HG03097 (cell line): ENCODE results near the gene AGBL4.
"Not testable (repeated sequence)": the region's sequence is repeated elsewhere in the genome, so short reads cannot be mapped to it uniquely, and the experiment has no call there.

ENCODE experiments used
- ATAC-seq: cut with Tn5 transposase; IDR thresholded peaks from one replicate; pipeline ENCODE4 v1.9.1; 2021; ENCODE audit not compliant: unreplicated experiment, low FRiP score

Gene AGBL4

GRCh38 chr1:48523558-48523957 lies 1500.2 kb downstream of the AGBL4 start:
- no peak for ATAC-seq

DNA sequence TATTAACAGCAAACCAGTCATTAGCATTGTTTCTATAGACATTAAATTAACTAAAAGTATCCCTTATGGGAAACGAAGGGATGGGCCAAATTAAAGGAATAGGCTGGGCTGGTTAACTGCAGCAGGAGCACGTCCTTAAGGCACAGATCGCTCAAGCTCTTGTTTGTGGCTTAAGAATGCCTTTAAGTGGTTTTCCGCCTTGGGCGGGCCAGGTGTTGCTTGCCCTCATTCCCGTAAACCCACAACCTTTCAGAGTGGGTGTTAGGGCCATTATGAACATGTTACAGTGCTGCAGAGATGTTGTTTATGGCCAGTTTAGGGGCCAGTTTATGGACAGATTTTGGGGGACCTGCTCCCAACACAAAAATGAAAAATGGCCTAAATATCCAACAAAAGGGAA lies 1503.9 kb downstream of the AGBL4 start:
- ATAC-seq: not testable (repeated sequence)

DNA sequence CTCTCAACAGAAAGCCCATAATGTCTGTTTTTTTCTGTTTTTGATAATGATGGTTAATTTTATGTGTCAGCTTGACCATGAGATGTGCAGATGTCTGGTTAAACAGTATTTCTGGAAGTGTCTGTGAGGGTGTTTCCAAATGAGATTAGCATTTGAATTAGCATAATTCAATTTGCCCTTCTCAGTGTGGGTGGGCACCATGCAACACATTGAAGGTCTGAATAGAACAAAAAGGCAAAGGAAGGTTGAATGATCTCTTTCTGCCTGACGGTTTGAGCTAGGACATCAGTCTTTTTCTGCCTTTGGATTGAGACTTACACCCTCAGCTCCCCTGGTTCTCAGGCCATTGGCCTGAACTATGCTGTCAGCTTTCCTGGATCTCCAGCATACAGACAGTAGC lies 1516.9 kb downstream of the AGBL4 start:
- no peak for ATAC-seq

DNA sequence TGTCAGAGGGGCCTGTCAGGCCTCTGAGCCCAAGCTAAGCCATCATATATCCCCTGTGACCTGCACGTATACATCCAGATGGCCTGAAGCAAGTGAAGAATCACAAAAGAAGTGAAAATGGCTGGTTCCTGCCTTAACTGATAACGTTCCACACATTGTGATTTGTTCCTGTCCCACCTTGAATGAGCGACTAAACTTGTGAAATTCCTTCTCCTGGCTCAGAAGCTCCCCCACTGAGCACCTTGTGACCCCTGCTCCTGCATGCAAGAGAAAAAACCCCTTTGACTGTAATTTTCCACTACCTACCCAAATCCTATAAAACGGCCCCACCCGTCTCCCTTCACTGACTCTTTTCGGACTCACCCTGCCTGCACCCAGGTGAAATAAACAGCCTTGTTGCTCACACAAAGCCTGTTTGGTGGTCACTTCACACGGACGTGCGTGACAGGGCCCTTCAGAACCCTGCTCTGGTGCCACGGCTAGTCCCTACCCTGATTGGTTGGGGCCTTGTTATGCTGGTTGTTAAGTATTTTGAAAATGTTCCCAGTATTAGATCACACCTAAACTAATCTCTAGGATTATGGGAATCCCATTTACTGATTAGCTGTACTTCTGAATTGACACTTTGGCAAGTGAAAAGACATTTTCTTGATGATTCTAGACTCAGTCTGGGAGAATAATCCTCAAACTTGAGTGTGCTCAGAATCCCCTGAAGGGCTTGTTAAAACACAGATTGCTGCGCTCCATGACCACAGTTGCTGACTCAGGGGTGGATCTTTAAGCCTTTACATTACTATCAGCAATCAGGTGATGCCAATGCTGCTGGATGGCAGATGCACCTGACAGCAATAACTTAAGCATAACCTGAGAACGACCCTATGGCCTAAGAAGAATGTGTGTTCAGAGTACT lies 1523.0 kb downstream of the AGBL4 start:
- no peak for ATAC-seq

- no peak for ATAC-seq
Measured at GRCh38 chr1:48499211-48499735, 1524.5 kb downstream of the AGBL4 start.

- peak; percentile 68 for ATAC-seq
Measured at GRCh38 chr1:48498096-48498791, 1525.5 kb downstream of the AGBL4 start.

- no peak for ATAC-seq
Measured at GRCh38 chr1:48495911-48496310, 1527.8 kb downstream of the AGBL4 start.

GRCh38 chr1:48495166-48495565 lies 1528.6 kb downstream of the AGBL4 start:
- no peak for ATAC-seq

- ATAC-seq: no peak
Measured at GRCh38 chr1:48493970-48494769, 1529.6 kb downstream of the AGBL4 start.

DNA sequence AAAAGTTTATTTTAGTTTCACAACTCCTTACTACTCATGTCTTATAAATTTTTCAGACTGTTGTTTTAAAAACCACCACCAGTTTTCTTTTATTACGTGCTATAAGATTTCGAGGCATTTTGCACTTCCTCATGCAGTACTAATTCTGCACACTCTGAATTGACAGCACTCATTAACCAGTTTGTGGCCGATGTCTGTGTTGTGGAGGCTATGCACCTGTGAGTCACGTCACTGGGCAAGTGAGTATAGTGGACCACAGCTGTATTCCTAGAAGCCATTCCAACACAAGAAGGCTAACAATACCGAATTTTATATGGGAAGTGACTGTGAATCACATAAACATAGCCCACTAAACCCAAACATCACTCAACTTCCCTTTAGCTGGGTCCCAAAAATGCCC lies 1530.7 kb downstream of the AGBL4 start:
- no peak for ATAC-seq

GRCh38 chr1:48492392-48492791 lies 1531.4 kb downstream of the AGBL4 start:
- ATAC-seq: no peak

DNA sequence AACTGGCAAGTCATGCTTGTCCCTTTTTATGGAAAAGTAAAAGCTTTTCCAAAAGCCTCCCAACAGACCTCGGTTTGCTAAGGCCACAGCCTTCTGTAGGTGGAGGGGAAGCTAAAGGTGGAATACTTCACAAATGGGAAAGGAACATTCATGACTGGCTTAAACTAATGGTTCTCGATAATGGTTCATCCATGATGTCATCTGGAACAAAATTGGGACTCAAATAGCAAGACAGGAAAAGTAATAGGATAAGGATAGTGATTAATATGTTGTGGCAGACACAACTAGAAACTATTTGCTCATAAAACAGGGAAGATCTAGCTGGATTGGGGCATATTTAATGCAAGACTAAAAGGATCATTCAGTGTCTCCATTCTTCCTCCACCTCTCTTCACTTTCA lies 1535.0 kb downstream of the AGBL4 start:
- ATAC-seq: no peak
